GM18499 (cell line): ENCODE results near the gene LAMA5.

Experiments
- ATAC-seq: cut with Tn5 transposase; IDR thresholded peaks from one replicate; pipeline ENCODE4 v1.9.1; 2021; ENCODE audit warnings: moderate number of reproducible peaks; ENCODE audit not compliant: insufficient read depth, unreplicated experiment

LAMA5 gene

GRCh38 chr20:62404112-62404665 is 37.1 kb upstream of the LAMA5 start:
- no peak for ATAC-seq

- ATAC-seq = no peak
Measured at GRCh38 chr20:62403331-62403730, 36.2 kb upstream of the LAMA5 start.

- ATAC-seq = no peak
Measured at GRCh38 chr20:62402456-62403150, 35.5 kb upstream of the LAMA5 start.

GRCh38 chr20:62401331-62401779 is 34.2 kb upstream of the LAMA5 start:
- no peak for ATAC-seq

GRCh38 chr20:62400541-62400940 is 33.4 kb upstream of the LAMA5 start:
- ATAC-seq = no peak

- ATAC-seq = no peak
Measured at GRCh38 chr20:62400021-62400420, 32.9 kb upstream of the LAMA5 start.

GRCh38 chr20:62398120-62398821 is 31.2 kb upstream of the LAMA5 start:
- no peak for ATAC-seq

- ATAC-seq = no peak
Measured at GRCh38 chr20:62396367-62397239, 29.5 kb upstream of the LAMA5 start.

GRCh38 chr20:62395311-62396242 is 28.5 kb upstream of the LAMA5 start:
- ATAC-seq = no peak

GRCh38 chr20:62394248-62395245 is 27.4 kb upstream of the LAMA5 start:
- ATAC-seq = no peak

GRCh38 chr20:62393830-62394229 is 26.7 kb upstream of the LAMA5 start:
- ATAC-seq = no peak

- no peak for ATAC-seq
Measured at GRCh38 chr20:62393335-62393665, 26.2 kb upstream of the LAMA5 start.

GRCh38 chr20:62392621-62393334 is 25.7 kb upstream of the LAMA5 start:
- ATAC-seq = no peak

GRCh38 chr20:62392077-62392418 is 24.9 kb upstream of the LAMA5 start:
- ATAC-seq = no peak

- ATAC-seq = no peak
Measured at GRCh38 chr20:62391165-62392076, 24.3 kb upstream of the LAMA5 start.

- no peak for ATAC-seq
Measured at GRCh38 chr20:62390317-62391164, 23.4 kb upstream of the LAMA5 start.
